Measurements from ENCODE around the gene SMC5. TPM values are rescaled to one million over a fixed set of nuclear protein-coding genes. Genes with fewer than 3 reads are reported as not detected.

SMC5 gene
- 10 to 100 TPM; 30.0 to 42.5 TPM for total RNA-seq
- polyA plus RNA-seq (2013, experiment 1 of 2), result 26.6 TPM
- polyA plus RNA-seq (2013, experiment 2 of 2), result 29.6 TPM
- long read RNA-seq, experiment 1, partial matches to known transcripts, result 3 of 8 reads
- long read RNA-seq, experiment 1, other reads (novel, unspliced or antisense), result 5 of 8 reads
- long read RNA-seq, experiment 2, full-length matches to known transcripts, result 38 of 63 reads
- long read RNA-seq, experiment 2, partial matches to known transcripts, result 4 of 63 reads
- long read RNA-seq, experiment 2, other reads (novel, unspliced or antisense), result 21 of 63 reads
- long read RNA-seq, experiment 3, full-length matches to known transcripts, result 4 of 91 reads
- long read RNA-seq, experiment 3, partial matches to known transcripts, result 66 of 91 reads
- long read RNA-seq, experiment 3, other reads (novel, unspliced or antisense), result 21 of 91 reads
- long read RNA-seq, experiment 4, partial matches to known transcripts, result 11 of 16 reads
- long read RNA-seq, experiment 4, other reads (novel, unspliced or antisense), result 5 of 16 reads

DNA sequence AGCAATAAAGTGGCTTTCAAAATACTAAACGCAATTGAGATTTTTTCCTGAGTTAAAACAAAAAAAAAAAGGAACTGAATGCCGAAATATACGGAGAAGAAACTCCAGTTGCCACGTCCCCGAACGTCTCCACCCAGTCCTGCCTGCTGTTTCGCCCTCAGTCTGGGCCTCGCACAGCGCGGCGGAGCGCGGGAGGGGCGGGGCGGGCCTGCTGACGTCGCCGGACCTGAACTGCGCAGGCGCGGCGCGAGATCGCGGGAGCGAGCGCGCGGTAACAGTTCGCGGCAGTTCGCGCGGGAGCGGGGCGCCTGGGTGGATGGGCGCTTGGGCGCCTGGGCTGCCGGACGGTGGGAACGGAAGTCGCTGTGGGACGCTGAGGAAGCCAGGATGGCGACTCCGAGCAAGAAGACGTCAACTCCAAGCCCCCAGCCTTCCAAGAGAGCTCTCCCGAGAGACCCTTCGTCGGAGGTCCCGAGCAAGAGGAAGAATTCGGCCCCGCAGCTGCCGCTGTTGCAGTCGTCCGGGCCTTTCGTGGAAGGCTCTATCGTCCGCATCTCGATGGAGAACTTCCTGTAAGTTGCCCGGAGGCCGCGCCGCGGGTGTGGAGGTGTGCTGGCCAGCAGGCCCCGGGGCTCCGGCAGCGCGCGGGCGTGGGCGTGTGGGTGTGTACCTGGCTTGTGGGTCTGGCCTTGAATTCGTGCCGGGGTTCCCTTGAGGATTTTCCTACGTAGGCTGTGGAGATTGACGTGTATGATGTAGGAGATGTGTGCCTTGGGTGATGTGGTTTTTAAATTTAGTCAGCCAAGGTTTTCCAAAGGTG, at the start of gene SMC5:
Gene SMC5, plus strand, starts transcription at position 287 of the 820 bp plus-strand sequence. Its CDS starts 101 bp downstream, at position 388.
- 0% methylated on average over 22 to 75 of the region's 75 CpGs for WGBS, 2 experiments (ENCODE audit: insufficient coverage in 1 of 2, insufficient read length in 1 of 2)
- TF ChIP-seq, protein P1, sequence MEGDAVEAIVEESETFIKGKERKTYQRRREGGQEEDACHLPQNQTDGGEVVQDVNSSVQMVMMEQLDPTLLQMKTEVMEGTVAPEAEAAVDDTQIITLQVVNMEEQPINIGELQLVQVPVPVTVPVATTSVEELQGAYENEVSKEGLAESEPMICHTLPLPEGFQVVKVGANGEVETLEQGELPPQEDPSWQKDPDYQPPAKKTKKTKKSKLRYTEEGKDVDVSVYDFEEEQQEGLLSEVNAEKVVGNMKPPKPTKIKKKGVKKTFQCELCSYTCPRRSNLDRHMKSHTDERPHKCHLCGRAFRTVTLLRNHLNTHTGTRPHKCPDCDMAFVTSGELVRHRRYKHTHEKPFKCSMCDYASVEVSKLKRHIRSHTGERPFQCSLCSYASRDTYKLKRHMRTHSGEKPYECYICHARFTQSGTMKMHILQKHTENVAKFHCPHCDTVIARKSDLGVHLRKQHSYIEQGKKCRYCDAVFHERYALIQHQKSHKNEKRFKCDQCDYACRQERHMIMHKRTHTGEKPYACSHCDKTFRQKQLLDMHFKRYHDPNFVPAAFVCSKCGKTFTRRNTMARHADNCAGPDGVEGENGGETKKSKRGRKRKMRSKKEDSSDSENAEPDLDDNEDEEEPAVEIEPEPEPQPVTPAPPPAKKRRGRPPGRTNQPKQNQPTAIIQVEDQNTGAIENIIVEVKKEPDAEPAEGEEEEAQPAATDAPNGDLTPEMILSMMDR (conservative IDR thresholded peaks at IDR 0.05), result no peak
- H3K9me3 Mint-ChIP-seq, result no peaks in the 10 kb centered on the region
- DNase-seq, result peak; percentile 95
- Histone ChIP-seq H3K9me3 (ENCODE audit: control insufficient read depth, low read length) (no peaks in the 10 kb centered on the region), H3K36me3 (ENCODE audit: control insufficient read depth, insufficient read depth, low read length) (peaks cover 37% of the 10 kb centered on the region), H3K4me1 (ENCODE audit: control insufficient read depth, insufficient read depth, low read length) (peaks cover 10% of the 10 kb centered on the region), H3K27me3 (ENCODE audit: control insufficient read depth, insufficient read depth, low read length, poor library complexity, severe bottlenecking) (no peaks in the 10 kb centered on the region), H3K4me3 (ENCODE audit: low read length) (peak within 1 kb of the TSS; percentile 87), H3K27ac (ENCODE audit: low read depth, low read length) (peak within 1 kb of the TSS; percentile 79), H3K9ac (ENCODE audit: extremely low read depth, low read length, poor library complexity, severe bottlenecking) (peak within 1 kb of the TSS; percentile 84)
- H3K36me3 Mint-ChIP-seq (ENCODE audit: low read depth), result peaks cover 17% of the 10 kb centered on the region
- no peaks in the 10 kb centered on the region for H3K27me3 Mint-ChIP-seq (ENCODE audit: insufficient read depth)
- H3K27ac Mint-ChIP-seq, result peak within 1 kb of the TSS; percentile 95
- H3K4me3 Mint-ChIP-seq, result peak within 1 kb of the TSS; percentile 83
- H3K4me1 Mint-ChIP-seq, result peaks cover 57% of the 10 kb centered on the region

DNA sequence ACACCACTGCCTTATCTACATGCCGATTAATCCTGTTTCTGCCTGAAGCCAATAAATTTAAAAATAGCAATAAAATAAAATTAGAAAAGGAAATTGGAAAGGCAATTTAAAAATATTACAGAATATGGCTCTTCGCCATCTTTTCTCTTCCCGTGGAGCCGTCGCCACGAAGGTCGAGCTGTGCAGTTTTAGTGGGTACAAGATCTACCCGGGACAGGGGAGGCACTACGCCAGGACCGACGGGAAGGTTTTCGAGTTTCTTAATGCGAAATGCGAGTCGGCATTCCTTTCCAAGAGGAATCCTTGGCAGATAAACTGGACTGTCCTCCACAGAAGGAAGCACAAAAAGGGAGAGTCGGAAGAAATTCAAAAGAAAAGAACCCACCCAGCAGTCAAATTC, 41.7 kb upstream of the SMC5 start:
- H3K27me3 ChIP-seq (ENCODE audit: control insufficient read depth, insufficient read depth, low read length, poor library complexity, severe bottlenecking), result no peaks in the 10 kb centered on the region
- WGBS, 2 experiments (ENCODE audit: insufficient coverage in 1 of 2, insufficient read length in 1 of 2), result 96 to 97% methylated on average over 13 to 16 of the region's 16 CpGs
- H3K27ac ChIP-seq (ENCODE audit: low read depth, low read length), result no peak overlapping the region
- H3K4me3 Mint-ChIP-seq, result no peak overlapping the region
- H3K4me1 Mint-ChIP-seq, result no peaks in the 10 kb centered on the region
- H3K4me1 ChIP-seq (ENCODE audit: control insufficient read depth, insufficient read depth, low read length), result no peaks in the 10 kb centered on the region
- no peak for DNase-seq
- H3K9me3 ChIP-seq (ENCODE audit: control insufficient read depth, low read length), result peaks cover 16% of the 10 kb centered on the region
- H3K9me3 Mint-ChIP-seq, result peaks cover 19% of the 10 kb centered on the region
- H3K36me3 Mint-ChIP-seq (ENCODE audit: low read depth), result peaks cover 24% of the 10 kb centered on the region
- no peak overlapping the region for H3K9ac ChIP-seq (ENCODE audit: extremely low read depth, low read length, poor library complexity, severe bottlenecking)
- TF ChIP-seq, protein P1 (conservative IDR thresholded peaks at IDR 0.05), result no peak
- no peaks in the 10 kb centered on the region for H3K27me3 Mint-ChIP-seq (ENCODE audit: insufficient read depth)
- no peak overlapping the region for H3K27ac Mint-ChIP-seq
- H3K36me3 ChIP-seq (ENCODE audit: control insufficient read depth, insufficient read depth, low read length), result no peaks in the 10 kb centered on the region
- no peak overlapping the region for H3K4me3 ChIP-seq (ENCODE audit: low read length)

DNA sequence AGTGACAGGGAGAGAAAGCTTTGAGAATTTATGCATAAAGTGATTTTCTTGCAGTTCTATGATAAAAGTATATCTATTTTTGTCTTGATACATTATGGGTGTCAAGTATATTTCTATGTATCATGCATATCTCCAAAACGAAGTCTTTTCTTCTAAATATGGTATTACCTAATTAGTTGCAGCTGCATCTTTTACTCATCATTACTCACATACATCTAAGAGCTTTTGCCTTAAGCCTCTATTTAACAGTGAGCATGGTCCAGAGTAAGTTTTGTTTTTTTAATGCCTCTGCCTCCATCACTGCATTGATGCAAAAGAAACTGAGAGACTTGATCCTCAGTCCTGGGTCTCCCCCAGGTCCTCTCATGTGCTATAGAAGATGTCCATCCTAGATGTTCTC, 40.0 kb upstream of the SMC5 start:
- no peak overlapping the region for H3K4me3 ChIP-seq (ENCODE audit: low read length)
- H3K4me3 Mint-ChIP-seq, result no peak overlapping the region
- TF ChIP-seq, protein P1 (conservative IDR thresholded peaks at IDR 0.05), result no peak
- no peak for DNase-seq
- peaks cover 2% of the 10 kb centered on the region for H3K9me3 ChIP-seq (ENCODE audit: control insufficient read depth, low read length)
- H3K36me3 Mint-ChIP-seq (ENCODE audit: low read depth), result peaks cover 8% of the 10 kb centered on the region
- H3K36me3 ChIP-seq (ENCODE audit: control insufficient read depth, insufficient read depth, low read length), result no peaks in the 10 kb centered on the region
- peaks cover 2% of the 10 kb centered on the region for H3K9me3 Mint-ChIP-seq
- no peak overlapping the region for H3K27ac ChIP-seq (ENCODE audit: low read depth, low read length)
- WGBS, 2 experiments (ENCODE audit: insufficient coverage in 1 of 2, insufficient read length in 1 of 2), result 93% methylated on average over 1 of the region's 1 CpG; no CpG with 5 or more reads in 1 of the 2 experiments
- H3K27ac Mint-ChIP-seq, result no peak overlapping the region
- no peaks in the 10 kb centered on the region for H3K27me3 ChIP-seq (ENCODE audit: control insufficient read depth, insufficient read depth, low read length, poor library complexity, severe bottlenecking)
- no peak overlapping the region for H3K9ac ChIP-seq (ENCODE audit: extremely low read depth, low read length, poor library complexity, severe bottlenecking)
- no peaks in the 10 kb centered on the region for H3K27me3 Mint-ChIP-seq (ENCODE audit: insufficient read depth)
- no peaks in the 10 kb centered on the region for H3K4me1 ChIP-seq (ENCODE audit: control insufficient read depth, insufficient read depth, low read length)
- no peaks in the 10 kb centered on the region for H3K4me1 Mint-ChIP-seq

Data from endodermal cell (in vitro differentiated cells).